MCF 10A (cell line): ENCODE data around the gene ECHS1. TPM values are rescaled to one million over a fixed set of nuclear protein-coding genes. Genes with fewer than 3 reads are reported as not detected.

ENCODE experiments used
- BruUV-seq: library from RNA; stranded (reverse); fragments of 400-500 nt; replicated peaks from 2 replicates; lab custom pipeline; 2021; lab: Mats Ljungman, UMichigan
- CTCF ChIA-PET: fragments of 300-600 bp; sonication (Branson Sonifier 250); formaldehyde crosslinking; extraction: SDS; loops from one replicate; lab custom pipeline; 2021; ENCODE audit warnings: antibody characterized with exemption, inconsistent platforms; lab: Yijun Ruan, JAX
- POLR2A ChIA-PET: fragments of 300-600, 350-650 bp; sonication (Branson Sonifier 250); formaldehyde crosslinking; extraction: SDS; loops from one replicate; lab custom pipeline; 2020; ENCODE audit warnings: antibody characterized with exemption, inconsistent platforms; lab: Yijun Ruan, JAX
- DNase-seq: peaks from one replicate; pipeline ENCODE4 v3.0.0-alpha.2; 2018; ENCODE audit not compliant: unreplicated experiment
- H3K27ac Mint-ChIP-seq: one replicate; pipeline ENCODE4 v1.8.0; 2022; ENCODE audit warnings: mild to moderate bottlenecking, low read depth, mixed read lengths; ENCODE audit not compliant: unreplicated experiment
- H3K27me3 Mint-ChIP-seq: one replicate; pipeline ENCODE4 v1.8.0; 2022; ENCODE audit warnings: mixed read lengths; ENCODE audit not compliant: insufficient read depth, unreplicated experiment
- H3K36me3 Mint-ChIP-seq: one replicate; pipeline ENCODE4 v1.8.0; 2022; ENCODE audit warnings: mild to moderate bottlenecking, moderate library complexity, mixed read lengths; ENCODE audit not compliant: insufficient read depth, unreplicated experiment
- H3K4me1 Mint-ChIP-seq: one replicate; pipeline ENCODE4 v1.8.0; 2022; ENCODE audit warnings: mixed read lengths; ENCODE audit not compliant: insufficient read depth, unreplicated experiment
- H3K4me3 Mint-ChIP-seq: one replicate; pipeline ENCODE4 v1.8.0; 2022; ENCODE audit warnings: mild to moderate bottlenecking, moderate library complexity, mixed read lengths; ENCODE audit not compliant: unreplicated experiment
- H3K9me3 Mint-ChIP-seq: one replicate; pipeline ENCODE4 v1.8.0; 2022; ENCODE audit warnings: mixed read lengths; ENCODE audit not compliant: unreplicated experiment
- CTCF ChIP-seq: fragments of 200-600 bp; IDR thresholded peaks from one replicate; pipeline ENCODE4 v1.8.0; 2022; ENCODE audit warnings: antibody characterized with exemption, mild to moderate bottlenecking; ENCODE audit not compliant: unreplicated experiment
- intact Hi-C: fragments of 100-400 bp; cut with micrococcal nuclease; formaldehyde crosslinking; loops from 2 replicates; pipeline ENCODE4 v1.14.1; 2022
- total RNA-seq: library from RNA; stranded (reverse); gene quantifications from 2 replicates; pipeline ENCODE4 v1.2.3, GENCODE V29; 2022

The ECHS1 gene
- total RNA-seq, 1 experiment from 2014 or later: 82.7 TPM

- ChIA-PET CTCF (interaction anchor here (0.7 to 1.1 kb wide), 2 partner anchors 68 to 210 kb away, joined by 3 read pairs; no protein-coding TSS in a partner anchor), POLR2A (no interaction called here)
- no TSS peak for BruUV-seq
- Mint-ChIP-seq H3K4me1 (no peaks in the 10 kb centered on the region), H3K4me3 (no peak overlapping the region), H3K9me3 (no peaks in the 10 kb centered on the region), H3K27ac (no peak overlapping the region), H3K36me3 (peaks cover 55% of the 10 kb centered on the region), H3K27me3 (no peaks in the 10 kb centered on the region)
- intact Hi-C loops: loop anchor here (10.0 kb wide), 1 partner anchor 73 kb away; no protein-coding TSS in a partner anchor
- no peak for DNase-seq
- no peak for TF ChIP-seq CTCF
These were observed 24.8 kb upstream of the ECHS1 start for GRCh38 chr10:133397938-133398337.

GRCh38 chr10:133396035-133396624 lies 23.0 kb upstream of the ECHS1 start:
- no peak for DNase-seq

GRCh38 chr10:133394801-133395221 lies 21.7 kb upstream of the ECHS1 start:
- Mint-ChIP-seq H3K27ac (peak overlapping the region; percentile 95), H3K4me1 (no peaks in the 10 kb centered on the region), H3K27me3 (no peaks in the 10 kb centered on the region), H3K4me3 (peak overlapping the region; percentile 90), H3K36me3 (peaks cover 27% of the 10 kb centered on the region), H3K9me3 (no peaks in the 10 kb centered on the region)
- intact Hi-C loops: loop anchor here (10.0 kb wide), 1 partner anchor 70 kb away; no protein-coding TSS in a partner anchor
- DNase-seq: no peak
- BruUV-seq: TSS peak; percentile 32
- POLR2A ChIA-PET: interaction anchor here (1.0 to 2.3 kb wide), 3 partner anchors 10 to 136 kb away, joined by 3 to 11 read pairs (median 8); partner anchors contain the start of gene PAOX
- TF ChIP-seq CTCF: no peak
- CTCF ChIA-PET: interaction anchor here (0.6 kb wide), 2 partner anchors 12 to 160 kb away, joined by 3 read pairs; no protein-coding TSS in a partner anchor

More at GRCh38 chr10:133396035-133396624, 23.0 kb upstream of the ECHS1 start:
- no peaks in the 10 kb centered on the region for H3K9me3 Mint-ChIP-seq
- no peaks in the 10 kb centered on the region for H3K4me1 Mint-ChIP-seq
- no TSS peak for BruUV-seq
- ChIA-PET POLR2A (no interaction called here), CTCF (no interaction called here)
- H3K27me3 Mint-ChIP-seq: no peaks in the 10 kb centered on the region
- no peak overlapping the region for H3K27ac Mint-ChIP-seq
- H3K4me3 Mint-ChIP-seq: peak overlapping the region; percentile 90
- TF ChIP-seq CTCF: no peak
- peaks cover 40% of the 10 kb centered on the region for H3K36me3 Mint-ChIP-seq
- intact Hi-C loops: loop anchor here (10.0 kb wide), 1 partner anchor 71 kb away; no protein-coding TSS in a partner anchor

GRCh38 chr10:133394064-133394663 lies 21.0 kb upstream of the ECHS1 start, which contains the start of gene MTG1:
MTG1 (plus strand) TSS chr10:133394157; CDS start chr10:133394221, 64 bp downstream.
- intact Hi-C loops: loop anchor here (10.0 kb wide), 1 partner anchor 69 kb away; no protein-coding TSS in a partner anchor
- Mint-ChIP-seq H3K36me3 (peaks cover 20% of the 10 kb centered on the region), H3K27me3 (no peaks in the 10 kb centered on the region), H3K9me3 (no peaks in the 10 kb centered on the region), H3K4me3 (peak within 1 kb of the TSS; percentile 90), H3K27ac (peak within 1 kb of the TSS; percentile 95), H3K4me1 (no peaks in the 10 kb centered on the region)
- no TSS peak for BruUV-seq
- DNase-seq: peak; percentile 89
- POLR2A ChIA-PET: interaction anchor here (0.7 to 3.3 kb wide), 6 partner anchors 11 to 135 kb away, joined by 3 to 11 read pairs (median 6); partner anchors contain the start of genes ECHS1 and PAOX
- CTCF ChIA-PET: interaction anchor here (0.6 kb wide), 3 partner anchors 11 to 161 kb away, joined by 3 to 5 read pairs (median 3); no protein-coding TSS in a partner anchor
- no peak for TF ChIP-seq CTCF
